H9 (cell line): ENCODE measurements around the gene TGFBR2. TPM values are rescaled to one million over a fixed set of nuclear protein-coding genes. Genes with fewer than 3 reads are reported as not detected.

Source experiments
- DNase-seq: peaks from one replicate; pipeline ENCODE4 v3.0.0-alpha.2; 2017
- H2AFZ ChIP-seq: one replicate; pipeline ENCODE4 v1.6.1; 2013; ENCODE audit warnings: mild to moderate bottlenecking, low read length, control low read depth, moderate library complexity
- H2AK5ac ChIP-seq: 2 replicates; pipeline ENCODE4 v1.6.1; 2013; ENCODE audit warnings: low read length, control low read depth, mixed read lengths; ENCODE audit not compliant: insufficient read length
- H2BK120ac ChIP-seq: one replicate; pipeline ENCODE4 v1.6.1; 2013; ENCODE audit warnings: low read depth, mild to moderate bottlenecking, low read length, control low read depth, inconsistent platforms; ENCODE audit not compliant: poor library complexity, severe bottlenecking
- H2BK12ac ChIP-seq: 2 replicates; pipeline ENCODE4 v1.6.1; 2013; ENCODE audit warnings: low read length, control low read depth, mixed read lengths, low read depth; ENCODE audit not compliant: insufficient read length
- H2BK15ac ChIP-seq: 2 replicates; pipeline ENCODE4 v1.6.1; 2013; ENCODE audit warnings: low read depth, low read length, control low read depth
- H2BK20ac ChIP-seq: one replicate; pipeline ENCODE4 v1.6.1; 2013; ENCODE audit warnings: low read depth, mild to moderate bottlenecking, low read length, control low read depth, inconsistent platforms; ENCODE audit not compliant: poor library complexity, severe bottlenecking
- H2BK5ac ChIP-seq: 2 replicates; pipeline ENCODE4 v1.6.1; 2013; ENCODE audit warnings: low read length, control low read depth, mixed read lengths; ENCODE audit not compliant: insufficient read length
- H3K14ac ChIP-seq: 2 replicates; pipeline ENCODE4 v1.6.1; 2013; ENCODE audit warnings: low read length, control low read depth; ENCODE audit not compliant: insufficient read depth
- H3K18ac ChIP-seq: 2 replicates; pipeline ENCODE4 v1.6.1; 2013; ENCODE audit warnings: low read depth, mild to moderate bottlenecking, mixed read lengths, low read length, control low read depth; ENCODE audit not compliant: insufficient read length
- H3K23ac ChIP-seq: 2 replicates; pipeline ENCODE4 v1.6.1; 2013; ENCODE audit warnings: low read length, control low read depth, mixed read lengths, low read depth; ENCODE audit not compliant: insufficient read length
- H3K23me2 ChIP-seq: 2 replicates; pipeline ENCODE4 v1.6.1; 2013; ENCODE audit warnings: low read depth, mild to moderate bottlenecking, mixed read lengths, low read length, control low read depth; ENCODE audit not compliant: insufficient read length, poor library complexity, severe bottlenecking
- H3K27ac ChIP-seq: 2 replicates; pipeline ENCODE4 v1.5.1; 2013; ENCODE audit warnings: low read length, control low read depth, mixed read lengths, low read depth; ENCODE audit not compliant: insufficient read length
- H3K27me3 ChIP-seq: 2 replicates; pipeline ENCODE4 v1.6.1; 2013; ENCODE audit warnings: low read length, control low read depth, inconsistent platforms; ENCODE audit not compliant: insufficient read depth
- H3K4ac ChIP-seq: 2 replicates; pipeline ENCODE4 v1.6.1; 2013; ENCODE audit warnings: low read depth, mild to moderate bottlenecking, control low read depth, inconsistent platforms, low read length, moderate library complexity
- H3K4me1 ChIP-seq: 2 replicates; pipeline ENCODE4 v1.6.1; 2013; ENCODE audit warnings: low read length, control low read depth, inconsistent platforms; ENCODE audit not compliant: insufficient read depth
- H3K4me2 ChIP-seq: 2 replicates; pipeline ENCODE4 v1.6.1; 2013; ENCODE audit warnings: low read length, control low read depth, mixed read lengths; ENCODE audit not compliant: insufficient read length, insufficient read depth
- H3K56ac ChIP-seq: 2 replicates; pipeline ENCODE4 v1.6.1; 2013; ENCODE audit warnings: low read depth, mild to moderate bottlenecking, mixed read lengths, low read length, control low read depth; ENCODE audit not compliant: insufficient read length
- H3K79me1 ChIP-seq: 2 replicates; pipeline ENCODE4 v1.6.1; 2013; ENCODE audit warnings: low read depth, mild to moderate bottlenecking, moderate library complexity, low read length, control low read depth, inconsistent platforms; ENCODE audit not compliant: insufficient read depth, poor library complexity, severe bottlenecking
- H3K79me2 ChIP-seq: 2 replicates; pipeline ENCODE4 v1.6.1; 2013; ENCODE audit warnings: low read length, control low read depth, inconsistent platforms; ENCODE audit not compliant: insufficient read depth
- H3K9ac ChIP-seq: 2 replicates; pipeline ENCODE4 v1.6.1; 2013; ENCODE audit warnings: low read length, control low read depth, mixed read lengths; ENCODE audit not compliant: insufficient read length; ENCODE audit errors: extremely low read depth
- H3K9me3 ChIP-seq: one replicate; pipeline ENCODE4 v1.6.1; 2013; ENCODE audit warnings: low read depth, low read length, inconsistent platforms; ENCODE audit not compliant: control insufficient read depth
- H3T11ph ChIP-seq: one replicate; pipeline ENCODE4 v1.6.1; 2013; ENCODE audit warnings: mild to moderate bottlenecking, low read length, control low read depth, inconsistent platforms
- H4K20me1 ChIP-seq: one replicate; pipeline ENCODE4 v1.6.1; 2013; ENCODE audit not compliant: control insufficient read depth, insufficient read length, insufficient read depth
- H4K5ac ChIP-seq: 2 replicates; pipeline ENCODE4 v1.6.1; 2013; ENCODE audit warnings: low read depth, mild to moderate bottlenecking, mixed read lengths, low read length, control low read depth; ENCODE audit not compliant: insufficient read length
- H4K8ac ChIP-seq: replicated peaks from 2 replicates; pipeline ENCODE4 v1.6.1; 2013; ENCODE audit warnings: low read length, control low read depth, mixed read lengths, low read depth; ENCODE audit not compliant: insufficient read length
- H4K91ac ChIP-seq: 2 replicates; pipeline ENCODE4 v1.6.1; 2013; ENCODE audit warnings: low read depth, mild to moderate bottlenecking, moderate library complexity, mixed read lengths, low read length, control low read depth; ENCODE audit not compliant: insufficient read length
- H3K27ac Mint-ChIP-seq, 3 experiments: 2 replicates in 2 of 3; 3 replicates in 1 of 3; pipeline ENCODE4 v1.8.0; 2020 to 2021; ENCODE audit warnings: mixed read lengths in 3 of 3, mild to moderate bottlenecking in 1 of 3, moderate library complexity in 1 of 3
- H3K27me3 Mint-ChIP-seq: 2 replicates; pipeline ENCODE4 v1.8.0; 2021; ENCODE audit warnings: low read depth, mild to moderate bottlenecking, moderate library complexity, mixed read lengths
- H3K36me3 Mint-ChIP-seq, 3 experiments: 2 replicates in 2 of 3; 3 replicates in 1 of 3; pipeline ENCODE4 v1.8.0; 2020 to 2021; ENCODE audit warnings: low read depth in 3 of 3, mixed read lengths in 3 of 3; ENCODE audit not compliant: insufficient read depth in 1 of 3
- H3K4me1 Mint-ChIP-seq, 2 experiments: 2 replicates each; pipeline ENCODE4 v1.8.0; 2020; ENCODE audit warnings: mixed read lengths in 2 of 2
- H3K4me3 Mint-ChIP-seq, 2 experiments: 2 replicates in 1 of 2; 3 replicates in 1 of 2; pipeline ENCODE4 v1.8.0; 2020 to 2021; ENCODE audit warnings: mild to moderate bottlenecking in 2 of 2, mixed read lengths in 2 of 2, moderate library complexity in 1 of 2
- H3K9me3 Mint-ChIP-seq, 2 experiments: 2 replicates in 1 of 2; 3 replicates in 1 of 2; pipeline ENCODE4 v1.8.0; 2020; ENCODE audit warnings: mild to moderate bottlenecking in 2 of 2, mixed read lengths in 2 of 2, moderate library complexity in 1 of 2
- WGBS: extraction: QIAGEN DNeasy Blood & Tissue Kit; methylation state at CpG from one replicate; pipeline ENCODE4 v1.1.7; 2013; ENCODE audit warnings: missing lambda C conversion rate, low lambda C conversion rate, mixed read lengths; ENCODE audit not compliant: insufficient read length; ENCODE audit errors: extremely low coverage; 5-methylcytosine and 5-hydroxymethylcytosine counted together
- total RNA-seq: library from RNA; stranded (reverse); gene quantifications from 2 replicates; pipeline ENCODE4 v1.2.1, GENCODE V29; 2021
- TF ChIP-seq, protein P1 (sequence below): fragments of 200-600 bp; sonication (generic); conservative IDR thresholded peaks from 3 replicates; pipeline ENCODE4 v1.8.0; 2021; ENCODE audit warnings: antibody characterized with exemption, mild to moderate bottlenecking

The TGFBR2 gene
- total RNA-seq, 1 experiment from 2014 or later: 10.6 TPM

DNA sequence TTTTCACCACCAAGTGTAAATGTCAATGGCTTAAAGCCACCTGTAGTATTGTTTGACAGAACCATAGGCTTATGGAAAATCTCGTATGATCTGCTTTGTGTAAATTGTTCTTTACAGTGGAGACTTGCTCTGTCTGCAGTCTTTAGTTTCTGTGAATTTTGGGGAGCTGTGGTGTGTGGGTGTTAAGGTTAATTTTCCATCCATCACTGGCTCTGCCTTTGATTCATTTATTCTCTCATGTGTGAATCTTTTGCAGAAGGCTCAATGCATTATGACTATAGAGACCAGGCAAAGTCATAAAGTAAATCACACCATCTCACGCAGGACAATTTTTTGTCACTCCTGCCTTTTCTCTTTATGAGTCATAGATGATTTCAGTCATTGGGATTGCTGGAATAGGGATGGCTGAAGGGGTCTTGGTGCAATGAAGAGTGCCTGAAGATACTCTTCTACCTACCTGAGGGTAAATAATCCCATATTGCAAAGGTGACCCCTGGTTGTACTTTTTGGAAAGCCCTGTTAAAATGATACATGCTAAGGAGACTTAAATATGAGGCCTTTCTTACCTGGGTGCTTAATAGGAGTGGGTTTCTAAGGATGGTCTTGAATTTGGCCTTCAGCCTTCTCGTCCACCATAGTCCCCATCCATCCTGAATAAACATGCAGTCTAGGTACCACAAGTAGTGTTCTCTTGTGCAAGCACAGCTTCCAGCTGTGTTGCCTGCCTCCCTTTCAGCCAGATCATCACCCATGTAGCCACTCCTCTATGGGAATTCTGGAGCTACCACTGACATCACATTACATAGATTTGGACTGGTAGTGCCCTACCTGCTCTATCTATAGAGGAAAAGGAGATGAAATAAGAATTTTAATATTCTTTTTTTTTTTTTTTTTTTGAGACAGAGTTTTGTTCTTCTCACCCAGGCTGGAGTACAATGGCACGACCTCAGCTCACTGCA, 14.3 kb downstream of the TGFBR2 start:
- no peak overlapping the region for H3K56ac ChIP-seq
- no peak overlapping the region for H3K27ac ChIP-seq
- no peak overlapping the region for H3K18ac ChIP-seq
- Mint-ChIP-seq H3K4me3 (no peak overlapping the region), H3K36me3 (peaks cover 6 to 10% (median 9%) of the 10 kb centered on the region in 3 experiments; a peak in 5 of 7 replicates), H3K4me1 (peaks cover 15 to 25% of the 10 kb centered on the region in 2 experiments), H3K27ac (no peak overlapping the region), H3K9me3 (no peaks in the 10 kb centered on the region), H3K27me3 (no peaks in the 10 kb centered on the region)
- no peak overlapping the region for H3K4ac ChIP-seq
- no peak overlapping the region for H2BK20ac ChIP-seq
- no peak overlapping the region for H2AK5ac ChIP-seq
- no CpG with 5 or more reads among the region's 4 CpGs for WGBS
- H2BK120ac ChIP-seq: no peak overlapping the region
- no peak overlapping the region for H3K4me2 ChIP-seq
- no peak for DNase-seq
- peaks cover 10% of the 10 kb centered on the region for H3K79me1 ChIP-seq
- no peaks in the 10 kb centered on the region for H3K23me2 ChIP-seq
- H2BK15ac ChIP-seq: no peak overlapping the region
- no peak overlapping the region for H3K9ac ChIP-seq
- H3K4me1 ChIP-seq: peaks cover 5% of the 10 kb centered on the region; the same call in 1 of the 2 replicates
- no peak overlapping the region for H3K23ac ChIP-seq
- no peaks in the 10 kb centered on the region; the same call in 1 of the 2 replicates for H3K27me3 ChIP-seq
- H4K8ac ChIP-seq: no peak overlapping the region
- H3T11ph ChIP-seq: no peak overlapping the region
- H4K20me1 ChIP-seq: no peaks in the 10 kb centered on the region
- H3K9me3 ChIP-seq: no peaks in the 10 kb centered on the region
- no peak overlapping the region for H2BK12ac ChIP-seq
- no peak overlapping the region for H2AFZ ChIP-seq
- H3K14ac ChIP-seq: no peak overlapping the region
- peaks cover 13% of the 10 kb centered on the region; the same call in 1 of the 2 replicates for H3K79me2 ChIP-seq
- no peak overlapping the region for H2BK5ac ChIP-seq
- TF ChIP-seq, protein P1, sequence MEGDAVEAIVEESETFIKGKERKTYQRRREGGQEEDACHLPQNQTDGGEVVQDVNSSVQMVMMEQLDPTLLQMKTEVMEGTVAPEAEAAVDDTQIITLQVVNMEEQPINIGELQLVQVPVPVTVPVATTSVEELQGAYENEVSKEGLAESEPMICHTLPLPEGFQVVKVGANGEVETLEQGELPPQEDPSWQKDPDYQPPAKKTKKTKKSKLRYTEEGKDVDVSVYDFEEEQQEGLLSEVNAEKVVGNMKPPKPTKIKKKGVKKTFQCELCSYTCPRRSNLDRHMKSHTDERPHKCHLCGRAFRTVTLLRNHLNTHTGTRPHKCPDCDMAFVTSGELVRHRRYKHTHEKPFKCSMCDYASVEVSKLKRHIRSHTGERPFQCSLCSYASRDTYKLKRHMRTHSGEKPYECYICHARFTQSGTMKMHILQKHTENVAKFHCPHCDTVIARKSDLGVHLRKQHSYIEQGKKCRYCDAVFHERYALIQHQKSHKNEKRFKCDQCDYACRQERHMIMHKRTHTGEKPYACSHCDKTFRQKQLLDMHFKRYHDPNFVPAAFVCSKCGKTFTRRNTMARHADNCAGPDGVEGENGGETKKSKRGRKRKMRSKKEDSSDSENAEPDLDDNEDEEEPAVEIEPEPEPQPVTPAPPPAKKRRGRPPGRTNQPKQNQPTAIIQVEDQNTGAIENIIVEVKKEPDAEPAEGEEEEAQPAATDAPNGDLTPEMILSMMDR: no peak
- no peak overlapping the region for H4K5ac ChIP-seq
- no peak overlapping the region for H4K91ac ChIP-seq
